Smooth muscle cell of the brain vasculature (primary cell): ENCODE measurements around the gene C1R.
A peak's percentile ranks its signal among the peaks of the same experiment; 100 is the strongest.

Experiments
- DNase-seq: peaks from one replicate; pipeline ENCODE4 v3.0.0-alpha.2; 2012; ENCODE audit warnings: low read depth, low spot score

The C1R gene

GRCh38 chr12:7092229-7092985 is at the start of gene C1R:
Gene C1R, minus strand, starts transcription at chr12:7092445. Its CDS starts 57 bp downstream, at chr12:7092388.
- DNase-seq: peak; percentile 75

GRCh38 chr12:7141351-7142005 is 49.2 kb upstream of the C1R start:
- DNase-seq: no peak

- DNase-seq: no peak
These were observed 47.0 kb upstream of the C1R start for GRCh38 chr12:7139200-7139599.

- no peak for DNase-seq
These were observed 45.7 kb upstream of the C1R start for GRCh38 chr12:7137908-7138307.

GRCh38 chr12:7136676-7137075 is 44.4 kb upstream of the C1R start:
- no peak for DNase-seq

GRCh38 chr12:7136071-7136470 is 43.8 kb upstream of the C1R start:
- DNase-seq: no peak

GRCh38 chr12:7134396-7135166 is 42.3 kb upstream of the C1R start:
- DNase-seq: no peak

- no peak for DNase-seq
These were observed 39.2 kb upstream of the C1R start for GRCh38 chr12:7131502-7131866.

GRCh38 chr12:7130701-7131501 is 38.7 kb upstream of the C1R start:
- no peak for DNase-seq

GRCh38 chr12:7129872-7130691 is 37.8 kb upstream of the C1R start, which contains the start of gene CLSTN3:
Gene CLSTN3, plus strand, starts transcription at chr12:7130371. Its CDS starts 278 bp downstream, at chr12:7130649.
- DNase-seq: no peak

GRCh38 chr12:7129287-7129871 is 37.1 kb upstream of the C1R start:
- DNase-seq: no peak

- DNase-seq: no peak
These were observed 36.5 kb upstream of the C1R start, which contains the start of gene RBP5 for GRCh38 chr12:7128681-7129286. Gene RBP5, minus strand, starts transcription at chr12:7128889. Its CDS starts 114 bp downstream, at chr12:7128775.

GRCh38 chr12:7127916-7128626 is 35.8 kb upstream of the C1R start:
- no peak for DNase-seq

GRCh38 chr12:7125632-7126227 is 33.5 kb upstream of the C1R start:
- DNase-seq: no peak

GRCh38 chr12:7123806-7124522 is 31.7 kb upstream of the C1R start:
- no peak for DNase-seq

- no peak for DNase-seq
These were observed 30.8 kb upstream of the C1R start for GRCh38 chr12:7122811-7123769.

- DNase-seq: no peak
These were observed 29.1 kb upstream of the C1R start for GRCh38 chr12:7121324-7121723.
